ENCODE results near the gene MARK3.

Gene MARK3

DNA sequence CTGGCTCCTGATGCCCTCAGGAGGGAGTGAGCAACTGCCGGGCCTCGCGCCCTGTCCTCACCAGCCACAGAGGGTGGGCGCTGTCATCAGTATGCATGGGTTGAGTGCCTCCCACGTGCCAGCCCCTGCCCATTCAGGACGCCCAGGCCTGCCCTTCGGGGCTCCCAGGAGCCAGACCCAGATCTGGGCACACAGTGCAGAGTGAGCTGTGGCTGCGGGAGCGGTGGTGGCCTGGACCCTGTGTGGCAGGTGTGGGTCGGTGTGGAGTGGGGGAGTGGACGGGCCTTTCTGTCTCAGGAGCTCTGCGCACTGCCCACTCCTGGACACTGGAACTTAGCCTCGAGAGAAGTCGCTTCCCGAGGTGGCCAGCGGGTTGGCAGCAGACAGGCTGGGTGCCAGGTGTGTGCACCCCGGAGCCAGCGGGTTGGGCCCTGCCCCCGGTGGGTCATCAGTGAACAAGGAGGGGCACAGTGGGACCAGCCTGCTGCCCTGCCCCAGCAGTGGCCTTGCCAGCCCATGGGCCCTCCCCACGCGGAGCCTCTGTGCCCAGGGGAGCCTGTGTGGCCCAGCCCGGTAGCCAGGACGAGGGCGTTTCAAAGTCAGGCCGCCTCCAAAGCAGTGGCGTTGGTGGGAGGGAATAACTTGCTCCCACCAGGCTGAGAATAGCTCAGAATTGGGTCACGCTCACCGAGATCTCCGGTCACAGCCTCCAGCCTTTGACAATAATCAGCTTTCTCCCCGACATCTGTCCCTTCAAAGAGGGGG lies 153.3 kb downstream of the MARK3 start:
- no peak for DNase-seq (ENCODE audit: low read depth)

DNA sequence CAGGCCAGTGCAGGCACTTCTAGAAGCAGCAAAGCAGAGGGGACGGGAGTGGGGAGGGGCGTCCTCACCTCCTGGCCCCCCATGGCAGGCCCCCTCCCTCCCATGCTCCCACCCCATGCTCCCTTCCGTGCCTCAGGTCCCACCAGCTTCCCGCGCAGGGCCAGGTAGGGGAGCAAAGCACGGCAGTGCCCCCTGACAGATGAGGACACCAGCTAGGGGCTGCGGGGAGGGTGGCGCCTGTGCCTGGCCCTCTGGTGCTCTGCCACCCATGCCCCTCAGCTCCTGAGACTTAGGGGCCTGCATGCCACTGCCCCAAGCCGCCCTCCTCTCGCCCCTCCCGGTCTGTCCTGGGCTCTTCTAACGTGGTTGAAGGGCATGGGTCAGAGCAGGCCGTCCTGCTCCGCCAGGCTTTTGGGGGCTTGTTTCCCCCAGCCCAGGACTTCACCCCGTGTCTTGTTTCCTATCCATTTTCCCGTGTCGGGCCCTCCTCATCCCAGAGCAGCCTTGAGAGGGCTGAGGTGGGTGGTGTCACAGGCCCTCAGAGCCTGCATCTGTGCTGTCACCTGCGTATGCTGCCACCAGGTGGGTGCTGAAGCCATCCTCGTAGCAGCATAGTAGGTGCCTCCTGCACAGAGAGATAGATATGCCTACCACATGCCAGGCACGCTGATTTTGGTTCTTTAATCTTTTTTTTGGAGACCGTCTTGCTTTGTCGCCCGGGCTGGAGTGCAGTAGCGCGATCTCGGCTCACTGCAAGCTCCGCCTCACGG lies 154.0 kb downstream of the MARK3 start:
- DNase-seq (ENCODE audit: low read depth): no peak

DNA sequence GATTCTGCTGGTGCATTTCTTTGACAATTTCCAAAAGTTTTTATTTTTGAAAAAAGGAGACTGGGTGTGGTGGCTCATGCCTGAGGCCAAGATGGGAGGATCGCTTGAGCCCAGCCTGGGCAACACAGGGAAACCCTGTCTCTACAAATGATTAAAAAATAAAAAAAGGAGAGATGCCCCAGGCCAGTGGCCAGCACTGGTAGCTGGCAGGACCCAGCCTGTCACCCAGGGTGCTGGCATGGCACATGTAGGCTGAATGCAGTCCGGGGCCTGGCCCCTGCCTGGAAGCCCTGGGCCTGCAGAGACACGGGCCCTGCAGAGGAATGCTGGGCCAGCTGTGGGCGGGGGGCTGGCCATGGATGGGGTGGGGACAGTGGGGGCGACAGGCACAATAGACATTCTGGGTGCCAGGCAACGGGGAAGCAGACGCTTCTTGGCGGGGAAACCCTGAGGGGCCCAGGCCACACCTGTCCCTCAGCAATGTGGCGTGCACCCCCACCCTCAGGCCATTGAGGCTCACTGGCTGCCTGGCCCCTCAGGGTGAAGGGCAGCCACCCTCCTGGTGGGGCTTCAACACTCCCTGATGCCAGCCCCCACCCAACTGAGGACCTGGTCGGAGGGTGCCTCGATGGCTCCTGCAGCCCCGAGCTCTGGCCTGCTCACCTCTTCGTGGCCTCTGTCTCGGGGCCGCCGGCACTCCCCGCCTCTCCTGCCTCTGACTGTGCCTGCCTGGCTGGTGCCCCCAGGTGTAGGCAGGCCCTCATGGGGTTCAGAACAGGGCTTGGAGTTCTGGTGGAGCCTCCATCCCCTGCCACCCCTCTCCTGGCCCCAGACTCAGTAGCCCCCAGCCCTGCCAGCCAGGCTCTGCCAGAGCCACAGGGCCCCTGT lies 155.8 kb downstream of the MARK3 start:
- DNase-seq (ENCODE audit: low read depth): no peak

DNA sequence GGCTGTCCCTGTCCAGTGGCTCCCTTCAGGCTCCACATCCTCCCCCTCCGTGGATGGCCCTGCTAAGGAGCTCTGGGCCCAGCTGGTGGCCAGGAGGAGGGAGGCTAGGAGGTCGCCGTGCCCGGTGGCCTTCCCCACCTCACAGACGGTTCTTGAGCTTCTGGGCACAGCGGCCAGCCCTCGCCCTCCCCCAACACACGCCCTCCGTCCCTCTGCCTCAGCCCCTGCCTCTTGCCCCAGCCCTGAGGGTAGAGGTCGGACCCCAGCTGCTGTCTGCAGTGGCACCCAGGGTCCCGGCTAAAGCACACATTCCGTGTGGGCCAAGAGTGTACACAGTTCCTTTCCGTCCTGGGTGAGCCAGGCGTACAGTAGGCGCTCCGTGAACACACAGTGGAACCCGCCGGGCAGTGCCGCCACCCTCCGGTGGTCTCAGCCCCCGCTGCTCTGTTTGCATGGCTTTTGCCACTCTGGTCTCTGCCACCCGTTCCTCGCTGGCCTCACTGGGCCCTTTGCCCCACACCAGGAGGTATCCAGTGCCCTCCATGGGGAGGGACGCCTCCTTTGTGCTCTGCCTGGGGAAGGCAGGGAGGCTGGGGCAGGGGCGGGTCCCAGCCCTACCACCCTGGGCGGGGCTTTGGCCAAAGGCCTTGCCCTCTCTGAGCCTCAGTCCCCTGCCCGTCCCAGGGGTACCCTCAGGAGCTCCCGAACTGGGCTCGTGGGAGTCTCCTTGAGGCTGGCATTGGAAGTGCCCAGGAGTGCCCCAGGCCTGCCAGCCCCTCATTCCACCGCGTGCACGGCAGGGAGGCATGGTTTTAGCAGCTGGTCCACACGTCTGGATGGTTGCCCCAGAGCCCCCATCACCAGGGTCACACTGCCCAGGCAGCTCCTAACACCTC lies 156.7 kb downstream of the MARK3 start:
- DNase-seq (ENCODE audit: low read depth): no peak

DNA sequence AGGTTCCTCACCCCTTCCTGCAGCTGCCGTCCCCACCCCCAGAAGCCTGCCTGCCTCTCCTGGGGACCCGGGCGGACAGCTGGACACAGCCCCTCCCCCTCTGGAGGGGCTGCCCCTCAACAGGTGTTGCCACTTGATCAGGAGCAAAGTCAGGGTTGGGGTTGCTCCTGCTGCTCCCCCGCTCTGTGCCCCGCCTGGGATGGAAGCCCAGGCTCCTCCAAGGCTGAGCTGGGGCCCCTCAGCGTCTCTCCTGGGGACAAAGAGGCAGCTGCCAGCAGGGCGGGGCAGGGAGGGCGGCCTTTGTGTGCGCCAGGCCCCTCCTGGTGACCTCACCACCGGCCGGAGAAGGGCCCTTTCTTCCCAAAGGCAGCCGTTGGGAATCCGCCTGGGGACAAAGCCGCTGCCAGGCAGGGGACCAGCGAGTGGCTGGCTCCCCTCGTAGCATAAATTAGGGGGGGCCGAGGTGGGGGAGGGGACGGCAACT lies 157.4 kb downstream of the MARK3 start:
- no peak for DNase-seq (ENCODE audit: low read depth)

DNA sequence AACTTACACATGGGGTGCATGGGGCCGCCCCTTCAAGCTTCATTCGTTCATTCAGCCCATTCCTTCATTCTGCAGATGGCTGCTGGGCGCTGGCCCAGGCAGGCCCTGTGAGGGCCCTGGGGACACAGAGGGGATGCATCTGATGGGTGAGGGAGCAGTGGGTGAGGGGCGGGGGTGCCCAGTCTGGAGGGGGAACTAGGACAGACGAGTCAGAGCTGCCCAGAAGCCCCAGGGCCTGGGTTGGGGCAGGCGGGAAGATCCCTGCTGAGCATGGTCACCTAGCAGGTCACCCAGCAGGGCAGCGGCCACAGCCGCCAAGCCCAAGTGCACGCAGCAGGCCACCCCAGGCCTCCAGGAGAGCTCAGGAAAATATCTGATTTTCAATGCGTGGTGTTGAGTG lies 157.9 kb downstream of the MARK3 start:
- no peak for DNase-seq (ENCODE audit: low read depth)

DNA sequence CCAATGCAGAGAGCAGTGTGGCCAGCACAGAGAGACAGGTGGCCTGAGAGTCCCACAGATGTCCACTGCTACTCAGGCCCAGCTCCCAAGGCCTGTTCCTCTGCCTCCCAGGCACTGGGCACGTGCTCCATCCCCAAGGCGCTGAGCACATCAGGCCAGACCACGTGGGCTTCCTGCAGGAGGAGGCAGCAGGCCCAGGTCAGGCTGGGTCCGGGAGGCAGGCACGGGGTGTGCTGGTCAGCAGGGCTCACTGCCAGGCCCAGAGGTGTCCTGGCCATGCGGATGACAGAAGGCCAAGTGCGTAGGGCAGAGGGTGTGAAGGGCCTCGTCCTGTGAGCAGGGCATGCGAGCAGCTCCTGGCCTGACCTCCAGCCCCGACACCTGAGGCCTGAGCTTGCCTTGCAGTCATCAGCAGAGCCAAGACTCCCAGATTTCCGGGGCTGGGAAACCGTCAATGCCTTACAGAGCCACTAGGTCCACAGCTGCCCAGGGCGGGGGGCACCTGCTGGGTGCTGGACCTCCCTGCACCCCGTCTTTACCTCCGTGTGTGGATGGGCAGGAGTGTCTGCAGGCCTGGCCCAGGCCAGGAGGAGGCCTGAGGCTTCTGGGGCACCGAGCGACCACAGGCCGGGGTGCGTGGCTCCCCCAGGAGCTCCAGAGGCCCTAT lies 158.6 kb downstream of the MARK3 start:
- no peak for DNase-seq (ENCODE audit: low read depth)

DNA sequence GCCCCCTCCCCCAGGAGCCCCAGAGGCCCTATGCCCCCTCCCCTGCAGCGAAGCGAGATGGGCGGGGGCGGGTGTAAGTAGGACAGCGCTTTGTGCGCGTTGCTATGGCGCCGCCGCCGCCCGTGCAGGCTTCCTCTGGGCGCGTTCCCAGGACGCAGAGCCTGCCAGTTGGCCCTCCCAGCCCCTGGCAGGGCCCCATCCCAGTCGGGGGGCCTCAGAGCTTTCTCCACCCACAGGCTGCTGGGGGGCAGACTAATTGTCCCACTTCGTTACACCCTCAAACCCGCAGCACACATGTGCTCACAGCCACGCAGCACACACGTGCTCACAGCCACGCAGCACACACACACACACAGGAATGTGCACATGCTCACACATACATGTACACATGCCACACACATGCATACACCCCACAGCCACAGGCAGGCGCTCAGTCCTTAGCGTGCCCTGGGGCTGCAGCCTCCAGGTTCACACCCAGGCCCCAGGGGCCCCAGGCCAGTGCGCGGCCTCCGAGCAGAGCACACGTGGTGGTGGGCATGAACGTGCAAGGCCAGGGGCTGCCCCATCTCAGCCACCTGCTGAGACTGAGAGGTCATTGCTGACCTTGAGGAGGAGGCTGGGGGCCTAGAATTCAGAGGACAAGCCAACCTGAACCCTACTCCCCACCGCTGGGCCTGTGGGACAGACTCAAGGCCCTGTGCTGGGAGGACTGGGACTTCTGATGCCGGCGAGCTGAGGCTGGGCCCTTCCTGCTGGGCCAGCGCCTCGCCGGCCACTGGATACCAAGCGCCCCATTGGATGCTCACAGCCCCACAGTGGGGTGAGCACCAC lies 159.4 kb downstream of the MARK3 start:
- no peak for DNase-seq (ENCODE audit: low read depth)

DNA sequence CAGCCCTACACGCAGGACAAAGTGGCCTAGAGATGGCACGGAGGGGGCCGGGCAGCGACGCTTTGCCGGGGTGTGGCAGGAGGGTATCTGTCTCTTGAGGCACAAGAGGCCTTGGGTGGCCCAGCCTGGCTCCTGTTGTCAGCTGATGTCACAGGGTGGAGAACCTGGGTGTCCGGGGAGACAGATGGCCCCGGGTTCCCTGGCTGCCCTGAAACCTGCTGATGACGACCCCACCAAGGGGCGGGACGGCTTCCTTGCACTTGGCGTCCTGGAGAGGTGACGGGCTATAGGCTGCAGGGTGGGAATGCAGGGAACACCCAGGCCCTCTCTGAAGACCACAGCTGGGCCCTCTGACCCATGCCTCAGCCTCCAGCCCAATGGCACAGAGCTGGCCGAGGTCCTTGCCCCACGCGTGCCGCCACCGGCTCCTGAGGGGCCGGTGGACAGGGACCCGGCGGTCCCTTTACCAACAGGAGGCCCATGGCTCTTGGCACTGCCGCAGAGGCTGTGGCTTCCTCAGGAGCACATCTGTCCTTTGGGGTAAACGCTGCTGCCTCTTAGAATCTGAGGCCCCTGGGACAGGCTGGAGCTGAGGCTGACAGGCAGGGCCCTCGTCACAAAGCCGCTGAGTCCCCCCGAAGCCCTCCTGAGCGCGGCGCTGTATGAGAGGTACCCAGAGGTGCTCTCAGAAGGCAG lies 160.2 kb downstream of the MARK3 start:
- no peak for DNase-seq (ENCODE audit: low read depth)

DNA sequence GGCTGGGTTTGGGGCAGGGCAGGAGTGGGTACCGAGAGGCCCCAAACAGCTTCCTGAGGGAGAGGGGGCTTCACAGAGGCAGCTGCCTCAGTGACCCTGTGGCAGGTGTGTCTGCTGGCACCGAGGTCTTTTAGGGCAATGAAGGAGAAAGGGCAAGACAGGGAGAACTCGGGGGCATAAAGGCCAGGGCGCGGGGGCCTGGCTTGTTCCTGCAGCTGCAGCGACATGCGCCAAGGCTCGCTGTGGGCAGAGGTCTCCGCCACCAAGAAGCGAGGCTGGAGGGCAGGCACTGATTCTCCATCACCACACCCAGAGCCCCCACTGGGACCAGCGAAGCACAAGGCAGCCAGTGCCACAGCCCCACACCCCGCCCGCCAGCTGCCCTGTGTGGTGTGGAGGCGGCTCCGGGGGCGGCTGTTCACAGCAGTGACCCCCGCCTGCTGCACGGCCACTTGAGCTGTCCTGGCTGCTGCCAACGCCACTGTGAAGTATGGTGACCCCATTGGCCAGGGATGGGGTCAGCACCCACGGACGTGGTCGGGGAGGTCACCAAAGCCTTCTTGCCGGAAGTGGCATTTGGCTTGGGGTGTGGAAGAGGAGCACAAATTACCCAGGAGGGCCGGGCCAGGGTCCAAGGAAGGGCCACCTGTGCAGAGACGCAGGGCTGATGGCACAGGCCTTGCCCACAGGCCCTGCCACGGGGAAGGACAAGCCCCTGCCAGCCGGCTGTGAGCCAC lies 160.9 kb downstream of the MARK3 start:
- no peak for DNase-seq (ENCODE audit: low read depth)

DNA sequence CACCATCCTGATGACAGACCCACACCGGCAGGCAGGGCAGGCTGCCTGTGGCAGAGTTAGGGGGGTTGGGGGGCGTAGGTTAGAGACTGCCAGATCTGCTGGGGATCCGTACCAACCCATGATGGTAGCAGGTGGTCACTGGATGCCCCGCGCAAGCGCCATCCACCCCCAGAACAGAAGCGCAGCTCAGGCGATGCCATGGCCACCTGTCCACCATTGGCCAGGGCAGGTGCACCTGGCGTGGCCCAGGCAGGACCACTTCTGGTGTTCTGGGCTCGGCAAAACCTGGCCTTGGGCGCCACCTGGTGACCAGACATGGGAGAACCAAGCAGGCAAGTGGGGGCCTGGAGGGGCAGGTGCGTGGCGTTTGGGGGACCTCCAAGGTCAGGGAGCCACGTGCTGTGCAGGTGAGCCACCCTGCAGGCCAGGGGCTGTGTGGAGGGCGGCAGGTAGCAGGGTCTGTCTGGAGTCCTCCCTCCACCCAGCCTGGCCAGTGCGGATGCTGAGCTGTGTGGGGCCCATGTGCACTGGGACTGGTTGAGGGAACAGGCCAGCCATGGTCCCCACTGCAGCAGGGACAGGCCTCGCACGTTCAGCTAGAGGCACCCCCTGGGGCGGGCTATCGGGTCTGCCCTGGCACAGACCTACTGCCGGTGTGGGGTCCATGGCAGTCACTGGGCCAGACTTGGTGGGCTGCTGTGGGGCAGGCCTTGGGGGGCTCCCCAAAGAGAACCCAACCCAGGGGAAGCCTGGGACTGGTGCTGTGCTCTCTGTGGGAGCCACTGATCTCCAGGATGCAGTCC lies 161.6 kb downstream of the MARK3 start:
- DNase-seq (ENCODE audit: low read depth): peak; percentile 22

DNA sequence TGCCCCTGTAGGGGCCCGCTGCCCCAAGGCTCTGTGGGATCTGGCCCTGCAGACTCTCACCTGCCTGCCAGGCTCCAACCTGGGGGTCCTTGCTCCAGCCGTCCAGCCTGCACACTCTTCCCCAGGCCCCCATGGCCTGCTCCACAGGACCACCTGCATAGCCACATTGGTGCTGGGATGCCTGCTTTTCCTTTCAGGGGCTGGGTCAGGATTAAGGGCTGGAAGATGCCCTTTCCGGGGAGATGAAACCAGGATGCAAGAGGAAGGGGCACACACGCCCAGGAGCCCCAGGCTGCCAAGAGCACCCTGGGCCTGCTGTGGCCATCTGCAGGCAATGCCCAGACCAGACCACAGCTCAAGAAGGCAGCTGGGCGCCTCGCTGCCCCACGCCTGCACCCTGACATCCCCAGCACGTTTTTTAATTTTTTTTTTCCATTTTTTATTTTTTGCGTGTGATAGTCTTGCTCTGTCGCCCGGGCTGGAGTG lies 162.3 kb downstream of the MARK3 start:
- no peak for DNase-seq (ENCODE audit: low read depth)

DNA sequence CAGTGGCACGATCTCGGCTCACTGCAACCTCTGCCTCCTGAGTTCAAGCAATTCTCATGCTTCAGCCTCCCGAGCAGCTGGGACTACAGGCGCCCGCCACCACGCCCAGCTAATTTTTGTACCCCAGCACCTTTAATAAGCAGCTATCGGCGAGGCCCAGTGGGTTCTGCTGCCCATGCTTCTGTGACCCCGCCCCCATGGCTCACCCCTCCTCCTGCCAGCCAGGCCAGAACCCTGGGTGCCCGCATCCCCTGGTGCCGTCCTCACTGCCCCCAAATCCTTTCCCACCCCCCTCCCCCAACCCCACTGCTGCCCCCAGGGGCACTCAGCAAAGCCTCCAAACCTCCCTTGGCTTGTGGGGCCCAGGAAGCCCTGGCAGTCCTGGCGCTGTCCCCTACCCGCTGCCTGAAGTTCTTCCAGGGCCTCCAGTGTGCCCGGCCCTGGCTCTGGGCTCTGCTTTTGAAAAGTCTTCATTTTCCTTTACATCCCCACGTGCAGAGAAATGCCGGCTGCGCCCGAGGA lies 162.8 kb downstream of the MARK3 start:
- no peak for DNase-seq (ENCODE audit: low read depth)

DNA sequence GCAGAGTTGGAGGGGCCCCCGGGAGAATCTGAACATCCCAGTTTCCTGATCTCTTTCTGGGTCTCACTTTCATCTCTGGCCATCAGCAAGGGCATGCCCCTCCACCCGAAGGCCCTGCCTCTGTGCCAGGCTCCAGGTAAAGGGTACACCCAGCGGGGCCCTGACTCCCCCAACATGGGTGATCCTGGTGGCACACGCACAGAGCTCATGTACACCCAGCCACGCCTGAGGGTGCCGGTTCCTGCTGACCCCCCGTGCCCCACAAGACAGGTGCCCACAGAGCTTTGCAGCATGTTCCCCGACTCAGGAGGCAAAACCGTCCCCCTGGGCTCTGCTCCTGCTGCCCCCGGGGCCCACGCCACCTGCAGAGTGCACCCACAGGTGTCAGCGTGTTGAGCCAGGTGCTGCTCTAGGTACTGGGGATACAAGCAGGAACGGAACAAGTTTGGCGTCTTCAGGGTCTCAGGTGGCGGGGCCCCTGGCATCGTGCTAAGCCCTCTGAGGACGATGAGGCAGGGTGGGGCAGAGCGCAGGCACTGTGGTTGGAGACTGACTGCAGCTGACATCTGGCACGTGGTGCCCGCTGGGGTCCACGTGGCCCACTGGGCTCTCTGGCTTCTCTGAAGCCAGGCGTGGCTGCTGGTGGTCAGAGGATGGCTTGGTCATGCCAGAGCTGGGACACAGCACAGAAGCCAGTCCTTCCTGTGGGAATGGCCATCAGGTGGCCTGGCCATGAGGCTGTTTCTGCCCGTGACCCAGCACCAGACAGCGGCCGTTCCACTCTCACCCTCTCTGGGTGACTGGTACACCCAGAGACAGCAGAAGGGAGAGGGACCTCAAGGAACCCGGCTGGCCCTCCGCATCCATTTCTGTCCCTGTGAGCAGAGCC lies 163.5 kb downstream of the MARK3 start:
- DNase-seq (ENCODE audit: low read depth): no peak

DNA sequence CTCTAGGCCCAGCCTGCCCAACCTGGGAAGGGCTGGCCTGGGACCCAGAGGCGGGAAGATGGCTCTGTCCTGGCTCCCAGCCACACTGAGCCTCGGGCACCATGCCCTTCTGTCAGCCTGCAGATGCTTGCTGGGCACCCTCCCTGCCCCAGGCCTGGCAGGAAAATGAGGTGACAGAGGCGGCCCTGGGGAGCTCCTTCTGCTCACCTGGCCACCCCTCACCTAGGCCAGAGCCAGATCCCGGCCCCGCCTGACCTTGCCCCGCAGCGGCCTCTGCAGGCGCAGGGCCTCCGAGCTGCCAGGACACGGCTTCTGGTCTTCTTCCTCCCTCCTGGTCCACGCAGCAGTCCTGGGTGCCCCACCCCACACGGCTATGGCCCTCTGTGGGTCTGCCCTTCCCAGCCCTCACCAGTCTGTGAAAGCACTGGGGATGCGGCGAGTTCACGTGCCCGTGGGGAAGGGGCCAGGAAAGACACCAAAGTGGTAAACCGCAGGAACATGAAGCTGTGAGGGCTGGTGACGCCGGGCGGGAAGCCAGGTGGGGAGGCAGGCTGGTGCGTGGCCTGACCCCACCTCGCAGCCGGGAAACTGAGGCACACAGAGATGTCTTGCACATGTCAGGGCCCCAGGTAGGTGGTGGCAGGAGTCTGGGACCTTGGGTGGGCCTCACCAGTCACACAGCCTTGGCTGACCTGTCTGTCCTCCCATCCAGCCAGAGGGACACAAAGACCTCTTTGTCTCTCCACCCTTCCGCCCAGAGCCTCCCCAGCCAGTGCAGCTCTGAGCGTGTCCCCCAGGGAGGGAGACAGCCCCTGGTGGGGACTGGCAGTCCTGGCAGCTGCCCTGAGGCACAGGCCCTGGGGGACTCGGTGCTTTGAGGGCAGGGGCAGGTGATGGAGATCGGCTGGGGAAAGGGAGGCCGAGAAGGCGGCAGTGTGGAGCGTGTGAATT lies 164.4 kb downstream of the MARK3 start:
- no peak for DNase-seq (ENCODE audit: low read depth)
